Right forelimb (tissue), 1 donor: ENCODE results near the gene PDE4D.

Experiments used
- DNase-seq: peaks from one replicate; pipeline ENCODE4 v3.0.0-alpha.2; 2018

PDE4D gene

DNA sequence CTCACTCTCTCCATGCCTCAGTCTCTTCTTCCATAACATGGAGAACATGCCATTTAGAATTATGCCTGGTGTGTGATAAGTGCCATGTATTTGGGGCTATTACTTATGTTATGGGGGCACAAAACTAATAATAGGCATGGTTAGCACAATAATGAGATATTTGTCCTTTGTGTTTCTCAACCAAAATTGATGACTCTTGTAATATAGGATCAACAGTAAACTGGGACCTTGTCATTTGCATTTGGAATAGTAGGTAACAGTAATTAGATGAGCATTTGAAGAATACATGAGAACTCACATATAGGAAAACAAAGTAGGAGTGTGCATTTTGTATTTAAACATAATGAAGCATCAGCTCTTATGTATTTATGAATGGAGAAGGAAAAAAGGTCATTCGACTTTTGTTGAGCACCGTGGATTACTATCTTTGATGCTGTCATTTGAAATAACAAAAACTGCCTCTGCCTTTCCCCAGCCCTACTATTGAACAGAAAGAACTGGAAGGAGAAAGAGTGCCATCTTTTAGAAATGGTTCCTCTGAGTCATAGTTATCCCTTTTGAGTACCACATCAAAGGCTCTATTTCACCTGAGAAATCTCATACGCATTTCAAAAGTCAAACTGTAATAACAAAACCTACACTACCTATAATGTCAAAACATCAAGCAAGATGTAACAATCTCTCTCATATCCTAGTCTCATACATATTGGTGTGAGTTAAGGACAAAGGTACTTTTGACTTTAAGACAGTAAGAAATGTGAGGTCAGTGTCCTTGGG is 655.2 kb downstream of the PDE4D start:
- no peak for DNase-seq

GRCh38 chr5:59236986-59237385 is 656.5 kb downstream of the PDE4D start:
- DNase-seq: no peak

- DNase-seq: no peak
These were observed 657.1 kb downstream of the PDE4D start for GRCh38 chr5:59236448-59236847.

- DNase-seq: no peak
These were observed 659.3 kb downstream of the PDE4D start for GRCh38 chr5:59234236-59234635.

- no peak for DNase-seq
These were observed 662.1 kb downstream of the PDE4D start for GRCh38 chr5:59231221-59231931.

- no peak for DNase-seq
These were observed 670.6 kb downstream of the PDE4D start for GRCh38 chr5:59222687-59223511.

- no peak for DNase-seq
These were observed 671.8 kb downstream of the PDE4D start for GRCh38 chr5:59221769-59222168.

DNA sequence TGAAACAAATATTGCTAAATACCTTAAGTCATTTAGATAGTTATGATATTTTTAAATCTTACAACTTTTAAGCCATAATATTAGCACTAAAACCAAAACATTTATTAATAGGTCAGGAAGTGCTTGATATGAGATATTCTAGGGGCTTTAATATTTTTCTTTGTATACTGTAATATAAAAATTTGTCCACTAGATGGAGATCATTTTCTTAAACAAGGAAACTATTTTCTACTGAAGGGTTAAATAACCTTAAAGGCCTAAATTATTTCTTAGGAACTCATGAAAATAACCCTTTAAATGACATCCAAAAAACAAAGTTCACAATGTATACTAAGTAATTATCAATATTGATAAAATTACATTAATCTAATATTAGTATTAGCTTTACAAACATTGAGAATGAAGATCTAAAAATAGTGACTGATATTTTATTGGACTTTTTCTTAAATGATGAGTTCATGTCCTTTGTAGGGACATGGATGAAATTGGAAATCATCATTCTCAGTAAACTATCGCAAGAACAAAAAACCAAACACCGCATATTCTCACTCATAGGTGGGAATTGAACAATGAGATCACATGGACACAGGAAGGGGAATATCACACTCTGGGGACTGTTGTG is 675.0 kb downstream of the PDE4D start:
- DNase-seq: no peak

GRCh38 chr5:59216841-59217240 is 676.7 kb downstream of the PDE4D start:
- no peak for DNase-seq

DNA sequence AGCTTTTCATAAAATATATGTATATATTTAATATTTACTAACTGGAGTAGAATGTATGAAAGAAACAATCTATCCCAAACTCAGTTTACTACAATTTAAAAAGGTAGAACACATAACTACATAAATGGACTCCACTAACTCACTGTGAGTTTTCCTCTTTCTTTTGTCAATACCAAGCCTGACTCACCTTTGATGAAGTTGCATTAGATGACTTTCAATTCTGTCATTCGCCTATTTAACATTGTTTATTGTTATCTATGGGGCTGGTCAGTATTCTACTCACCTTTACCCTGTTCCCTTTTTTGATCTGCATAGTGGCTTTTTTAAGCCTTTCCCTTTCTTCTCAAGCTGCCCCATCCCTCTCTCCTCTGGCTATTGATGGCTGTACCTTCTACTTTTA is 680.9 kb downstream of the PDE4D start:
- DNase-seq: no peak

DNA sequence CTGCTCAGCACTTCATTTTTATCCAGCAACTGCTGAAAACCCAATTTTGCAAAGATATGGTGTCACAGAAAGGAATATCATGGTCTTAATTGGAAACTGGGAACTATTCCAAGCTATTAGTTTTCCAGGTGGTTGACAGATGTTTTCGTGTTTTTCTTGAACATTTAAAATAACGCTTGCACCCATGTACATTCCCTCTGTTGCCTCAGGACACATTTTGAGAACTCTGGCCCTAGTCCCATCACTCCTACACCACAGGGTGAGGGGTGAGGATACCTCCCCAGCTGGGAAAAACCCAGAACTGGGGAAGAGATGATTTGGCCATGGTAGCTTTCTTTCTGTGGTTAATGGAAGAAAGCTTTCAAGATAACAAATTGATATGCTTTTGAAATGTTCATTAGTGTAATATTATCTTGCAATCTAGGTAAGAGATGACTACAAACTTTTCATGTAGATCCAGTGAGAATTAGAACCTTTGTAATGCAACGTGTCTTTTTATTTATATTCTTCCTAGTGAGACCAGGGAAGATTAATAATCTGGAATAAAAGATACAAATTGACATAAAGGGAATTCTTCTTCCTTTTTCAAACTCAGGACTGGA is 683.7 kb downstream of the PDE4D start:
- no peak for DNase-seq

DNA sequence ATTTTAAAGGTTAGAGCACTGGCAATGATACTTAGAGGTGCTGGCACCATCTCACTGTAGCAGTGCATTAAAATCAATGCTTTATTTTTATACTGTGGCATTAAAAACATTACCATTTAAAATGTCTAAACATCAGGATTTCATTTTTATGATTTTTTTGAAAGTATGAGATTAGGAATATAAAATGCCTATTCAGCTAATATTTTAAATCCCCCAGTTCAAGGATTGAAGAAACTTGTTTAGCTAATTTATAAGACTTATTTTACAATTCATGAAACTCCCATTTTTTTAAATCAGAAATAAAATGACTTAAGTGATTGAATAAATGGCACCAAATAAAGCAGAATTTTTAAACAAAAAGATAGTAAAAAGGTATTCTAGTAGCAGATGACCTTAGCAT is 685.1 kb downstream of the PDE4D start:
- DNase-seq: no peak

DNA sequence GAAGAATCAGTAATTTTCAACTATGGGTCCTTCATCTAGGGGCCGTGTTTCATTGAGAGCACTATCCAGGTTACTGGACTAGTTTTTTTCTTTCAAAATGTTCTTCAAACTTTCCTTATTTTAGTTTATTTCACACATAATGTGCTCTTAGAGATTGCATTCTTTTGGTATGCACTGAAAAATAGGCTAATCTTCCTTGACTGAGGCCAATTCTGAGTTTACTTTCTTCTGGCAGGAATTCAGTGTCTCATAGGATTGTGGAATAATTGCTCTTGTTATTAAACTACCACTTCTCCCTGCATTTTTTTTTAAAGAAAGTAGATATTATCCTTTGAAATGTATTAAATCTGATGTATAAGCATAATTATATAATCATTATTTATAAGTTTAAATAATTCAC is 686.1 kb downstream of the PDE4D start:
- no peak for DNase-seq

DNA sequence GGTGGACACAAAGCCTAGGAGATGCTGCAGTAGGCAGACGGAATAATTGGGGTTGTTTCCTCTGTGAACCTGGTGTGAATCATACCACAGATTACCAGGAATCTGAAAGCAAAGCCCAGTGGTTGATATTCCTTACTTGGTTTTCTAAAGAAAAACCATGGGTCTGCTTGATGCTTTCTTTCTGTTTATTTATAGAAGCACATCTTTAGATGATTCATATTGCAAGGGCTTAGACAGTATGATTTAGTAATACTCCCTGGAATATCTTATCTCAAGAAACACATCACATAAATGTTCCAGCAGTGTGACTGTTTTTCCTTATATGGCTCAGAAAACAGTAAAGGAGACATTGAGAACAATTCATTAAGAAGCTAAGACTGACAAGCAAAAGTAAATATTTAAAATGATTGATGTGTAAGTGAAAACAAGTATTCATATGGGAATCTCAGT is 687.4 kb downstream of the PDE4D start:
- DNase-seq: no peak

DNA sequence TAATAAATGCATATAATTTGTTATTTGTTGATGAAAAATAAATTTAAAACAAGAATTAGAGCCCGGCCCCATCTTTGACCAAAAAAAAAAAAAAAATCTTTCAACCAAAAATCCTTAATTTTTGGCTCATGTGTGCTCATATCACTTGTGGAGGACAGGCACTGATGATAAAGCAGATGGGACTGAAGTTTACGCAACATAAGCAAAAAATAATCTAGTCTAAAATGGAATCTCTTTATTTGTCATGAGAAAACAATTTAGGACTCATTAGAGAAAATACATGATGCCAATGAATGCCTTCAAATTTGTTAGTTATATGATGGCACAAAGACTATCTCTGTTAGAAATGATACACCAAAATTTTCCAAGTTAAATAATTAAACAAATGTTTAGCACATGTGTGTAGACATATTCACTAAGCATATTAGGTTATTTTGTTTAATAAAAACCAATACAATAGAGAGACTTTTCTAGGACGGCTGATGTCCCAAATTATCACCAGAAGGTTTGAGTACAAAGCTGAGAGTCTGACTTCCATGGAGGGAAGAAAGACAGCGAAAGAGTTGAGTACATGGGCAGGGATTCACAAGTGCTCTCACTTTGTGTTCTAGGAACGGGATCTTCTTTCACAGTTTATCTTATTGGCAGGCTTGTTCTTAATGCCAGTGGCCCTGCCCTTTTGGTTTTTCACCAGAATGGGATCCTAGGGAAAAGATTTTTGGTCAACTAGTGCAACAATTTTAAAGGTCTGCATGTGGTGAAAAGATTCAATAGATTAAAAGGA is 689.2 kb downstream of the PDE4D start:
- DNase-seq: no peak

GRCh38 chr5:59199868-59200267 is 693.7 kb downstream of the PDE4D start:
- DNase-seq: no peak

DNA sequence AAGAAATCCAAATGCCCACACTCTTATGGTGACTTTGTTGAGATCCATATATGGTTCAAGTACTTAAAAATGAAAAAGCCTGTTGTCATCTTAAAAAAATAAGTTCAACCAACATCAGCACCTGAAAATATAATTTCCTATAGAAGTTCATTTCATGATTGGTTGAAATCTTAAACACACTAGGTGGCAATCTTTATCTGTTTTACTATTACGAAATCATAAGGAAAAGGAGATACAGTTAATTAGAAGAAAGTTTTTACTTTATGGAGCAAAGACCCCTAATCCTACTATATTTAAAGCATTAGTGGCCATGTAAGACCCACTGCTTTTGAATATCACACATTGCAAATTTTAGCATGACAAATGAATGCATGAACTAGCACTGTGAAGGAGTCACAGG is 694.7 kb downstream of the PDE4D start:
- no peak for DNase-seq

- DNase-seq: no peak
These were observed 695.2 kb downstream of the PDE4D start for GRCh38 chr5:59198365-59198764.

DNA sequence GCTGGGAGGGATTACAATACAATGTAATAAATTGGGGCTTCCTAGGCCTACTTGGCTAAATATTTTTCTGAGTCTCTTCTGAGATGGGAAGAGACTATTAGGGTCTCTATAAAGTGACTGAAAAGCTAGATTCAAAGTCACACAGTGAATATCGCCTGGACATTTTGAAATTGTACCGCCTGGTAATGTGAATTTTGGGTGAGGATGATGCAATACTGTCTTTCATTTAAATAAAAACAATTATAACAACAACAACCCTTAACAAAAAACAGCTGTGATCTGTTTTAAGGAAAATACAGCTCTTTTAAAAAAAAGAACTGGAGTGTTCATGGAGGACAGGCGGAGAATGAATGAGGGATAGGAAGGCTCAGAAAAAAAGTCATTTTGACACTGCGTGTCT is 695.6 kb downstream of the PDE4D start:
- DNase-seq: no peak

DNA sequence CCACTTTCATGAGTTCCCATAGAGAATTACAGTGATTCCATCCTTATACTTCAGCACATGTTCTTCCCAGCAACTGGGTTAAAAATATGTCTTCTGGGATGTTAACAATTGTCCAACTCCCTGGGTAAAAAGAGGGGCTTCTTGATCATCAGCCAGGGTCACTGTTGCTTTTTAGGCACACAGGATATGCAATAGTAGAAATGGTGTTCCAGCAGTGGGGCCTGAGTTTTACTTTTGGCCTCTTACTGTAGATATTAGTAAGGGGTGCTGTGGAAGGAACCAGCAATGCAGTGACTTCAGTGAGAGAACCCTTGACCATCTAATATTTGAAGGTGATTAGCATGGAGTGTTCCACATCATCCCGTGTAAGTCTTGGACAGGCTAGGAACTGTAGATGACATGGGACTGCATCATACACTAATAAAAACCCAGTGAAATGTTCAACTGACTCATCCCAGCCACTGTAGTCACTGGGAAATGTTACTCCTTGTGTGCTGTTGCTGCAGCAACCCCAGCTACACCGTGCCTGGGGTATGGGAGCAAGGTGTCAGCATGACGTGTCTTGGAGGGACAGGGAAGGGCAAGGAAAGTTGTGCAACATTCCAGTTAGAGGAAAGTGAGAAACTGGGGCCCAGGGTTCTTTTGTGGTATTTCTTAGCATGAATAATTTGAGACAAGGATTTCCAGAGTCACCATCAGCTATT is 699.8 kb downstream of the PDE4D start:
- no peak for DNase-seq

- DNase-seq: no peak
These were observed 702.8 kb downstream of the PDE4D start for GRCh38 chr5:59190746-59191145.
